Stimulated activated CD8-positive, alpha-beta memory T cell treated with anti-CD3 and anti-CD28 coated beads, Interleukin-7, amount 100 ng/mL, for 1 hour (primary cell): ENCODE data around the gene HCAR2.
"Not testable (repeated sequence)": the region's sequence is repeated elsewhere in the genome, so short reads cannot be mapped to it uniquely, and the experiment has no call there.

Experiments
- DNase-seq, 2 donors: peaks; one replicate each; pipeline ENCODE4 v3.0.0-alpha.2; 2020; ENCODE audit warnings: low read depth in 2 of 2

HCAR2 gene

DNA sequence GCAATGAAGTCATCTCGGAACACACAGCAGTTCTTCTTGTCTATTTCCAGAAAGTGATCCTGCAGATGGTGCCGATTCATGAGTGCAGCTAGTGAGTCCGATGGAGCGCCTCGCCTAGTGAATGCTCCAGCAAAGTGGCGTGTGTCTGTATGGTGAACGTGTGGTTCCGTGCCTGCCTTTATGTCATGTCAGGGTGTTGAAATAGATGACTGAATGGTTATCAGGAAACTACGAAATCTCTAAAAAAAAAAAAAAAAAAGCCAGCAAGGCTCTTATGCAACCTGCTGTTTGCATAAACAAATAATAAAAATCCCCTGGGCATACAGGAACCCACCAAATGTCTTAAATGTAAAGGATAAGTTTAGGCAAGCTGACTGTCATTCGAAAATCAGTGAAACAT, 13.5 kb upstream of the HCAR2 start, which contains the start of gene HCAR3:
TSS of gene HCAR3 (minus strand) at position 154 of the 400 bp plus-strand sequence. CDS start at position 80, 74 bp downstream.
- DNase-seq, result not testable (repeated sequence)

DNA sequence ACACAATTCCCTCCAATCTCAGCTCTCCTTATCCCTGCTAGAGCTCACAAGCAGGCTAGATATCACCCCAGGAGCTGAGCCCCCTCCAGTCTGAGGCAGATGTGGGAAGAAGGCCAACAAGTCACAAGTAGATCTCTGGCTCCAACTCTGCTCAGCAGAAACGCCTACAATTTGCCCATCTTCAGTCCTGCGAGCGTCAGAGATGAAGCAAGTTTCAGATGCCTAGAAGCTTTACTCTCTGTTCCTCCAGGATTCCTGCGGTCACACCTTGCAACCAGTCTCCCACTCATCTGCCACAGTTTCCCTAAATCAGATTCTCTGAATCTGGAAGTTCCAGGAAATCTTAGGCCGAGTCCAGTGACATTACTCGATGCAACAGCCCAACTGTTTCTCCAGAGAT, 12.1 kb upstream of the HCAR2 start:
- not testable (repeated sequence) for DNase-seq

DNA sequence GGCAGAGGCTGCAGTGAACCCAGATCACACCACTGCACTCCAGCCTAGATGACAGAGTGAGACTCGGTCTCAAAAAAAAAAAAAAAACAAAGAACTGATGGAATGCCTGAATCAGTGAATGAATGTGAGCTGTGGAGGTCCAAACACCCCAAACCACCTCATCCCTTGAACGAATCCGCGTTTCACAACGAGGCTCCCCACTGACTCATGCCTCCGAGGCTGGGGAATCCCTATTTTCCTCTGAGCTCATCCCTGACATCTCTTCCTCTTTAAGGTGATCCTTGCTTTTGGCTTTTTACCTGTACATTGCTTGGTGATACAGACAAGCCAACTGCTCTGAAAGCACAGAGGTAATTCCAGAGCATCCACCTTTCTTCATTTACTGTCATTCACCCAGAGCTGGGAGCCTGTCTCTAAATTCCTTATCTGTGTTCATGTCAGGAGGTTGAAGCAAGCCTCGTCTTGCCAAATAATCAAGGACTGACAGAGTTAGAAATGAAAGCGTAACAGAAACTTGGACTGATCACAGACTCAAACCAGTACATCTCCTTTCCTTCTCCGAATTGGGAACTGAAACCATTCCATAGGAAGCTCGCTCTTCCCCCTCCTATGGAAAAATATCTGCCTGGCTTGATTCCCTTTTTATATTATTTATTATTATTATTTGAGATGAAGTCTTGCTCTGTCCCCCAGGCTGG, 10.5 kb upstream of the HCAR2 start:
- DNase-seq, result not testable (repeated sequence)

- not testable (repeated sequence) for DNase-seq
Measured at GRCh38 chr12:122711266-122711665, 8.1 kb upstream of the HCAR2 start.

GRCh38 chr12:122710341-122710740, 7.2 kb upstream of the HCAR2 start:
- DNase-seq, result not testable (repeated sequence)

- DNase-seq, result not testable (repeated sequence)
Measured at GRCh38 chr12:122709287-122709686, 6.1 kb upstream of the HCAR2 start.

DNA sequence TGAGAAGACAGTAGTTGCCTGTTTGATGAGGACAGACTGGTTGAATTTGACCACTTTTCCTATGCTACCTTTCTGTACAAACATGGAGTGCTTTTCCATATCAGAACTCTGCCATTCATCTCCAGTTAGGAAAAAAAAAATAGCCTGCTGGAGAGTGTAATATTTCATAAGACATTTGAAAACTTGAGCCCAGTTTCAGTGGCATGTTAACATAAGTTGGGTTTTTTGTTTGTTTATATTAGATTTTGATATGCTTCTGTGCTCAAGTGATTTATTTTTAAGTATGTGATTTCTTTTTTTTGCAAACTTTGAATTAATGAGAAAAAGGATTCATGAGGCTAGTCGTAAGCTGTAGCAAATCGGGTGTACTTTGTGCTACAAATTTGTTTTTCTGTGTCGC, 684 bp upstream of the HCAR2 start:
- not testable (repeated sequence) for DNase-seq

- not testable (repeated sequence) for DNase-seq
Measured at GRCh38 chr12:122701481-122701880, 1.7 kb downstream of the HCAR2 start.

- not testable (repeated sequence) for DNase-seq
Measured at GRCh38 chr12:122700038-122700710, 3.0 kb downstream of the HCAR2 start.

- DNase-seq, result not testable (repeated sequence)
Measured at GRCh38 chr12:122696922-122697321, 6.2 kb downstream of the HCAR2 start.

GRCh38 chr12:122691566-122691965, 11.6 kb downstream of the HCAR2 start:
- DNase-seq, result no peak

- no peak for DNase-seq
Measured at GRCh38 chr12:122688291-122688690, 14.9 kb downstream of the HCAR2 start.

- DNase-seq, result no peak
Measured at GRCh38 chr12:122687086-122687485, 16.1 kb downstream of the HCAR2 start.

DNA sequence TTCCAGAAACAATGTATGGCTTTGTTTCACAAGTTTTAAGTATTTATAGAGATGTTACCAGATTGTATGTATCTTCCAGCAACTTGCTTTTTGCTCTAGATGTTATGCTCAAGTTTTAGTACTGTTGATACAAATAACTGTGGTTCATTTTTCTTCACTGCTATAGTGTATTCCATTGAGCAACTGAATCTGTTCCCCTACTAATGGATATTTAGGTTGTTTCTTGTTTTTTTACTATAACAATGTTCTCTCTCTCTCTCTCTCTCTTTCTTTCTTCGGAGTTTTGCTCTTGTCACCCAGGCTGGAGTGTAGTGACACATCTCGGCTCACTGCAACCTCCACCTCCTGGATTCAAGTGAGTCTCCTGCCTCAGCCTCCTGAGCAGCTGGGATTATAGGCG, 16.6 kb downstream of the HCAR2 start:
- DNase-seq, result no peak

- DNase-seq, result no peak
Measured at GRCh38 chr12:122684297-122684813, 18.8 kb downstream of the HCAR2 start.

- no peak for DNase-seq
Measured at GRCh38 chr12:122681814-122682213, 21.3 kb downstream of the HCAR2 start.

- not testable (repeated sequence) for DNase-seq
Measured at GRCh38 chr12:122680989-122681388, 22.2 kb downstream of the HCAR2 start.

DNA sequence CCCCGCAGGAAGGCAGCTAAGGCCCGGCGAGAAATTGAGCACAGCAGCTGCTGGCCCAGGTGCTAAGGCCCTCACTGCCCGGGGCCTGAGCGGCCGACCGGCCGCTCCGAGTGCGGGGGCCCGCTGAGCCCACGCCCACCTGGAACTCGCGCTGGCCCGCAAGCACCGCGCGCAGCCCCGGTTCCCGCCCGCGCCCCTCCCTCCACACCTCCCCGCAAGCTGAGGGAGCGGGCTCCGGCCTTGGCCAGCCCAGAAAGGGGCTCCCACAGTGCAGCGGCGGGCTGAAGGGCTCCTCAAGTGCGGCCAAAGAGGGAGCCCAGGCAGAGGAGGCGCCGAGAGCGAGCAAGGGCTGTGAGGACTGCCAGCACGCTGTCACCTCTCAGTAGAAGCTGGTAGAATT, 26.4 kb downstream of the HCAR2 start:
- not testable (repeated sequence) for DNase-seq

DNA sequence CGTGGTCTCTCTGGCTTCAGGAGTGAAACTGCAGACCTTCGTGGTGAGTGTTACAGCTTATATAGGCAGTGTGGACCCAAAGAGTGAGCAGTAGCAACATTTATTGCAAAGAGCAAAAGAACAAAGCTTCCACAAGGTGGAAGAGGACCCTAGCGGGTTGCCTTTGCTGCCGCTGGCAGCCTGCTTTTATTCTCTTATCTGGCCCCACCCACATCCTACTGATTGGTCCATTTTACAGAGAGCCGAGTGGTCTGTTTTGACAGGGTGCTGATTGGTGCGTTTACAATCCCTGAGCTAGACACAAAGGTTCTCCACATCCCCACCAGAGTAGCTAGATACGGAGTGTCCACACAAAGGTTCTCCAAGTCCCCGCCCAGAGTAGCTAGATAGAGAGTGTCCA, 27.1 kb downstream of the HCAR2 start:
- not testable (repeated sequence) for DNase-seq

DNA sequence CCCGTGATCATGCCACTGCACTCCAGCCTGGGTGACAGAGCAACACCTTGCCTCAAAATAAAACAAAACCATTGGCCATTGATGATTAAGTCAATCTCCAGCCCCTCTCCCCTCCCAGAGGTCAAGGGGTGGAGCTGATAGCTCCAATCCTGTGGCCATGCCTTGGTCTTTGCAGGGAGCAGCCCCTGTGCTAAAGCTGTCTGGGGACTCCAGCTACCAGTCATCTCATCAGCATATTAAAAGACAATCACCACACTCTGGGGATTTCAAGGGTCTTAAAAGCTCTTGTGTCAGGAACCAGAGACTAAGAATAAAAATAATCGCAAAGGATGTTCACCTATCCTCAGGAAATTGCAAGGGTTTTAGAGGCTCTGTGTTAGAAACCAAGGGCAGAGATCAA, 30.6 kb downstream of the HCAR2 start:
- no peak for DNase-seq

DNA sequence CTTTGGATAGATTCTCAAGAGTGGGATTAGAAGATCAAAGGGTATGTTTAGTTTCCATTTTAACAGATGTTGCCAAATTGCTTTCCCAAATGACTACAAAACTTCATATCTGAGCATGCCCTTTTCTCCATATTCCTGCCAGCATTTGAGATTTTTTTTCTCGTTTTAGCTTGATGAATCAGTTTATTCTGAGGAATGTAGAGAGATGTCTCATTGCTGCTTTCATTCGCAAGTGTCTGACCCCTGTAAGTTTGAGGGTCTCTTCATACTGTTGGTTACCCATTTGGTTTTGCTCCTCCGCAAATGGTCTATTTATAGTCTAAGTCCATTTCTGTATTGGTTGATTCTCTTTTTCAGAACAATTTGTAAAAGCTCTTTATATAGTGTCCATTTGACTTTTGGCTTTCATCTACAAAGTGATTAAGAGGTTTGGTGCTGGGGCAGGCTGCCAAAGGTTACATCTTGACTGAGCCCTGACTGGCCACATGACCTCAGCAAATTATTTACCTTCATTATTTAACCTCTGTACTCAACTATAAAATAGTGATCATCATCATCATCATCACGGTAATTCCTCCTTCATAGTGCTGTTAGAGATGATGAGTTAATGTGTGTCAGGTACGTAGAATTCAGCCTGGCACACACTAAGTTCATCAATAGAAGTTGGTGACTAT, 33.6 kb downstream of the HCAR2 start:
- DNase-seq, result no peak

DNA sequence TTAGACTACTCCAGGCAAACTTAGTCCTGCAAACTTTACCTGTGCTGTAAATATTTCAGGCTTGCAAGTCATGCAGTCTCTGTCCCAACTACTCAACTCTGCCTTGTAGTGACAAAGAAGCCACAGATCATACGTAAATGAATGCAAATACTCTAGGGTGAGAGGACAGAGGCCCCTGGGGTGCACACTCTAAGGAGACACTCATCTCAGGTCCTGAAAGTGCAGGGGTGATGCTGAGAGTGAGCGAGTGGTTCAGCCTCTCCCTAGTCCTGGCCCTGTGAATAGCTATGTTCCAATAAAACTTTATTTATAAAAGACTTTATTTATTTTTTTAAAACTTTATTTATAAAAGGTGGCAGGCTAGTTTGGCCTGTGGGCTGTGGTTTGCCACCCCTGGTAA, 34.9 kb downstream of the HCAR2 start:
- no peak for DNase-seq
